ENCODE measurements around the gene SLC6A17.

GRCh38 chr1:110250008-110250407 is 99.7 kb downstream of the SLC6A17 start:
- TF ChIP-seq POLR2A (IDR thresholded peaks at IDR 0.05): no peak
- no peak for TF ChIP-seq CTCF (IDR thresholded peaks at IDR 0.05)

Measured in adrenal gland (tissue), 5 donors.